Glomerular visceral epithelial cell (primary cell): ENCODE data around the gene SDR9C7.
A peak's percentile ranks its signal among the peaks of the same experiment; 100 is the strongest.
"Not testable (repeated sequence)": the region's sequence is repeated elsewhere in the genome, so short reads cannot be mapped to it uniquely, and the experiment has no call there.

Experiments
- DNase-seq: peaks from one replicate; pipeline ENCODE4 v3.0.0-alpha.2; 2016; ENCODE audit errors: extremely low spot score

Gene SDR9C7

DNA sequence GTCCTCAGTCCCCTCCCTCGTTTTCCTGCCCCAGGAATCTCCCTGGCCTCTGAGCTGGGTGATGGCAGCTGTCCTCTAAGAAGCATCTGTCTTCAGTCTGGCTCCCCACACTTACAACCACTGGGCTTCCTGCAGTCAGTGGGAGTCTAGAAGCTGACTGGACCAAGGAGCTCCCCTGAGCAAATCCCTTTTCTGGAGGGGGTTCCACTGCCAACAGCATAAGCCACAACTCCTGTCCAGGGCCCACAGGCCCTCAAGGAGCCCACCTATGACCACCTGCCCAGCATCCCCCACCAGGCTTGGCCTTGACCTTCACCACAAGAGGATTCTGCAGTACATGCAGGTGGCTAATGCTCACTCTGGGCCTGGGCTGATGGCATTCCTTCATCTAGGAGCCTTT lies 19.1 kb upstream of the SDR9C7 start:
- DNase-seq, result no peak

DNA sequence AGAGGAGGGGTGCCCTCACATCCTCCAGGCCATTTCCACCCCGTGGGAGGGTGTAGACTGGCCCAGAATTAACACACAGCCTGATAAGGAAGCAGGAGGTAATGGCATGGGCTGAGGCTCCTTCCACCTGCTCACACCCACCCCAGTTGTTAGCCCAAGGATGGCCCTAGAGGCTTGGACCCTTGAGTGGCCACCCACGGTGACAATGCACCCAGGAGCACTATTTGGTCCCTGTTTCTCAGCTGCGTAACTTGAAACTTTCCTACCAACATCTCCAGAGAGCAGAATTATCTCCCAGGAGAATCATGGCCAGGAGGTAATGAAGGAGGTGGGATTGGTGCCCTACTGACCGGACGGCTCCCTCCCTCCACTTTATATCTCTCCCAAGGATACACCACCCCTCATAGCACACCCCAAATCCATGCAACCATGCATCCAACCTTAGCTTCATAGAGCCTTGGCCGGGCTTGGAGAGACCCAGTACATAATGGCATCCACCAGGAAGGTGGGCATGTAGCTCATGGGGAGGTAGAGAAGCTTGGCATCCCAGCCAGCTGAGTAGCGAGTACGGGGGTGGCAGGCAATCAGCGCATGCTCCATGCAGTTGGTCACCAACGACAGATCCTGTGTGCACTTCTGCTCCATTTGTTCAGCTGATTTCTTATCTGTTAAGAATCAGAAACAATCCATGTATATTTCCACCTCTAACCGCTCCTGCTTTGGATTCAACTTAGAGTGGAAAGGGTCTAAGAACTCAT lies 17.6 kb upstream of the SDR9C7 start:
- no peak for DNase-seq

DNA sequence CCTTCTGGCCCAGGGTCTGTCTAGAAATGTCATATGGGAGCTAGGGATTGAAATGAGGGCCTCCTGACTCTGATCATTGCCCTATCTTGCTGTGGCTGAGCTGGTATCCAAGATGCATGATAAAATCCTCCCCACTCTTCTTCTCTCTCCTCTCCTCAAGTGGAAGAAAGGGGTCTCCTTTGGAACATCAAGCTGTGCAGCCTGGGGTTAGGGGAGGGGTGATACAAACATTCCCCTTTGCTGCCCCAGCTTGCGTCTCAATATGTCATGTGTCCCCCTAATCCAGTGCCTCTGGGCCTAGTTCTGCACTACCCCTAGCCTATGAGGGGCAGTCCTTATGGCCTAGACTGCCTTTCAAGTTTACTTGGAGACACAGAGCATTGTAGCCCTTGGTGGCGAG lies 14.7 kb upstream of the SDR9C7 start:
- DNase-seq, result no peak

DNA sequence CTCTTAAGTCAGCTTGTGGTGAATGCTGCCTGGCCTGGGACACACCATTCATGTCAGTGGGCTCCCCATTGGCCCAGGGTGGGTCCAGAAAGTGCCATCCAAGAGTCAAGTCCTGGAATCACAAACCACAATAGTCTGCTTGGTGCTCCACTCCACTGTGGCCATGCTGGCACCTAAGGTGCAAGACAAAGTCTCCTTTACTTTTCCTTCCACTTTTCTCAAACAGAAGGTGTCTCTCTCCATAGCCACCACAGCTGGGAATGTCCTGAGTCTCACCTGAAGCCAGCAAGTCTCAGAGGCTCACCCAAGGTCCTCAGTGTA lies 14.2 kb upstream of the SDR9C7 start:
- no peak for DNase-seq

DNA sequence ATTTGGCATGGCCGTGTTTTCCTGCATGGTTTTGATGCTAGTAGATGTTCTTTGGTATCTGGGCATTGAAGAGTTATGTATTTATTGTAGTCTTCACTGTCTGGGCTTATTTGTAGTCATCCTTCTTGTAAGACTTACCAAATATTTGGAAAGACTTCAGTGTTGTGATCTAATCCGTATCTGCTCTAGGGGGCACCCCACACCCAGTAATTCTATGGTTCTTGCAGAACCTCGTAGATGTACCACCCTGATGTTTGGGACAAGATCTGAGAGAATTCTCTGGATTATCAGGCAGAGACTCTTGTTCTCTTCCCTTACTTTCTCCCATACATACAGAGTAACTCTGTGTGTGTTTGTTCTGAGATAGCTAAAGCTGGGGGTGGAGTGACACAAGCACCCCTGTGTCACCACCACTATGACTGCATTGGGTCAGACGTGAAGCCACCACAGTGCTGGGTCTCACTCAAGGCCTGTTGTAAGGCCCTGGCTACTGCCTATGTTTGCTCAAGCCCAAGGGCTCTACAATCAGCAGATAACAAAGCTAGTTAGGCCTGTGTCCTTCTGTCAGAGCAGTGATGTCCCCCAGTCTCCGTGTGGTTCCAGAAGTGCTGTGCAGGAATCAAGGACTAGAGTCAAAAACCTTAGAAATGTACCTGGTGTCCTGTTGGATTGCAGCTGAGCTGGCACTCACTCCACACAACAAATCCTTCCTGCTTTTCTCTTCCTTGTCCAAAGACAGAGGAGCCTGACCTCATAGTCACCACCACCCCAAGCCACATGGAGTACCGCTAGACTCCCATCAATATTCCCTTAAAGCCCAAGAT lies 13.6 kb upstream of the SDR9C7 start:
- DNase-seq, result no peak

DNA sequence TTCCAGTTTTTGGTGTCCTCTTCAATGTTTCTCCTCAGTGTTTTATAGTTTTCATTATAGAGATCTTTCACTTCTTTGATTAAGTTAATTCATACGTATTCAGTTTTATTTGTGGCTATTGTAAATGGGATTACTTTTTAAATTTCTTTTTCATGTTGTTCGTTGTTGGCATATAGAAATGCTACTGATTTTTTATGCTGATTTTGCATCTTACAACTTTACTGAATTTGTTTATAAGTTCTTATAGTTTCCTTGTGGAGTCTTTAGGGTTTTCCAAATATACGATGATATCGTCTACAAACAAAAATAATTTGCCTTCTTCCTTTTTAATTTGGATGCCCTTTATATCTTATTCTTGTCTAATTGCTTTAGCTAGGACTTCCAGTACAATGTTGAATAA lies 9.7 kb upstream of the SDR9C7 start:
- no peak for DNase-seq

DNA sequence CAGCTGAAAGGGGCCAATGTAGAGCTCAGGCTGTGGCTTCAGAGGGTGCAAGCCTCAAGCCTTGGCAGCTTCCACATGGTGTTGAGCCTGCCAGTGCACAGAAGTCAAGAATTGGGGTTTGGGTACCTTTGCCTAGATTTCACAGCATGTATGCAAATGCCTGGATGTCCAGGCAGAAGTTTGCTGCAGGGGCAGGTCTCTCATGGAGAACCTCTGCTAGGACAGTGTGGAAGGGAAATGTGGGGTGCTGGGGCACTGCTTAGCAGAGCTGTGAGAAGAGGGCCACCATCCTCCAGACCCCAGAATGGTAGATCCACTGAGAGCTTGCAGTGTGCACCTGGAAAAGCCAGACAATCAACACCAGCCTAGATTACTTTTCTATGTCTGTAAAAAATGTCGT lies 9.2 kb upstream of the SDR9C7 start:
- not testable (repeated sequence) for DNase-seq

DNA sequence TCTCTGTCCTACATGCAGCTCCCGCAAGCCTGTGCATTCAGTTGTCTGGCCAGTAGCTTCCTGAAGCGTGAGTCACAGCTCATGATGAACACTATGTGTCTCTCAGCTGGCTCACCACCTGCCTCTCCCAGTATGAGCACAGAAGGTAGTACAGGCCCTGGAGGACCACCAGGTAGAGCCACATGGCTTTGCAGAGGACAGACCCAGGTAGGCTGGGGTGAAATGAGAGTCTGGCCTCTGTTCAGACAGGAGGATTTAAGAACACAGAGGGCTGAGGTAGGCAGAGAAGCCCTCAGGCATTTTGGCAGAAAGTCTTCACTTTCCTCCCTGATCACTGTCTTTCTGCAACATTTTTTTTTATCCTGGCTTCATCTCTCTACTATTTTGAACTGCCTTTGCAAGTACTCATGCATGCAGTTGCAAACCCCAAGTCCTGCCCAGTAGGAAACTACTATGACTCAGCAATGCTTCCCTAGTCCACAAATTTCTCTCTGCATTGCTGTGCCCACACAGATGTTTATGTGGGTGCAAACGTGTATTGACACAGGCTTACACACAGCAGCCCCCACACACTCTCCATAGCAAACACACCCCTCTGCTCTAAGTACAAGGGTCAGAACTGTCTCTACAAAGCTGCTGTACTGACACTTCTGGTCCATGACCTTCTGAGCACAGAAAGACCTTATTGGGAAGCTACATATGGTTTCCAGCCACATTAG lies 7.2 kb upstream of the SDR9C7 start:
- peak; percentile 61 for DNase-seq

DNA sequence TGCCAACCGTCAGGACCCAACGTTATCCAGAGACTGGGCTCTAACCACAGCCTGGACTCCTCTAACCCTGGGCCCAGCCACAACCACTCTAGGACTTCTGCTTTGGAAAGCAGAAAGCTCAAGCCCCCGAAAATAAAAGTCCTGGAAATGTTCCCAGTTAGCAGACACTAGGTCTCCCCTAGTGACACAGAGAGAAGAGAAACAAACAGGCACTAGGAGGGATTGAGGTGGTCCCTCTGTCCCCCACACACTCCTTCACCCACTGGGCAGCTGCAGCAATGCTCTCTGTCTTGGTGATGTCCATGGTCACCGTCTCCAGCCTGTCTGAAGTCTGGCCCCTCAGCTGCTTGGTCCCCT lies 6.7 kb upstream of the SDR9C7 start:
- not testable (repeated sequence) for DNase-seq

DNA sequence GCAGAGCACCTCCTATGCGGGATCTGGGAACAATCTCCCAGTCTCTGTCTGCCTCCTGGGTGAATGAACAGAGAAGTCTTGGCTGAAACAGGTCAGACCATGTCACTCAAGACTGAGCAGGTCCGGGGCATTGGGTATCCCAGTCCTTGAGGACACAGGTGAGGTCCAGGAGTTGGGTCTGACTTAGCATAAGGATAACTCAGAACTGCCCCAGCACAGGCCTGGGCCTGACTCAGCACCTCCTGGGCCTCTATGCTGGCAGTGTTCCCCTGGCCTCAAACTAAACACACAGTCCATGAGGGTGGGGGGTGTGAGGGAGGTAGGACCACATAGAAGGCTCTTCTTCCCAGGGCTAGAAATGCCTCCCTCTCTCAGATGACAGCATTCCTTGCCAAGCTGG lies 1.5 kb upstream of the SDR9C7 start:
- DNase-seq, result no peak

DNA sequence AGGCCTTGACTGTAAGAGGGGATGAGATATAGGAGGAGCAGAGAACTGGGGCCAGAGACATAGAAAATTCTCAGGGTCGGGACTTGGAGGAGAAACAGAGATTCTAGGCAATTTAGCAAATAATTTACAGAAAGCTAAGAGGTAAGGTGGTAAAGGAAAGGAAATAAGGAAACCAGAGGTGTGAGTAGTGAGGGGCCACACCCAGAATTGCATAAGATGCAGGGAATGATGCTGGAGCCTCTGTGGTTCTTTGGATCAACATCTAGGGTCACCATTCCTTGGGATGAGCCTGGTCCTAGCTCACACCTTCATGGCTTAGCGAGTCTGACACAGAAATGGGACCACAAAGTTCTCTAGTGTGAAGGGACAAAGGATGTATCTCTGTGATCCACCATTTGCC lies 949 bp upstream of the SDR9C7 start:
- no peak for DNase-seq

DNA sequence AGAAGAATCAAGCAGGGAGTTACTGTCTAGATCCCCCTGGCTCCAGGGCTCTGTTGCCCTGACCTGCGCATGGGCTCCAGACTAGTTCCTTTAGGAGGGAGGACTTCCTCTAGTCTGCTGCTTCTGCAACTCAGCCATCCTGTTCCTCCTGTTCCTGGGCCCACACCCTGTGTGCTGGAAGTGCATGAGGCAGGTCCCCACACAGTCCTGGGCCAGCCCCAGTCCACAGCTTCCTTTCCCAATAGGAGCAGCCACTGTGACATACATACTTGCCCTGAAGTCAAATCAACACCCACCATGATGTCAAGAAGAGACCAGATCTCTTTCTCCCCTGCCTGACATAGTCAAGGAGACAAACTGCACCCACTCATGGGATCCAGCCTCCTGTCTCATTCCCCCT lies 1.3 kb downstream of the SDR9C7 start:
- DNase-seq, result no peak

DNA sequence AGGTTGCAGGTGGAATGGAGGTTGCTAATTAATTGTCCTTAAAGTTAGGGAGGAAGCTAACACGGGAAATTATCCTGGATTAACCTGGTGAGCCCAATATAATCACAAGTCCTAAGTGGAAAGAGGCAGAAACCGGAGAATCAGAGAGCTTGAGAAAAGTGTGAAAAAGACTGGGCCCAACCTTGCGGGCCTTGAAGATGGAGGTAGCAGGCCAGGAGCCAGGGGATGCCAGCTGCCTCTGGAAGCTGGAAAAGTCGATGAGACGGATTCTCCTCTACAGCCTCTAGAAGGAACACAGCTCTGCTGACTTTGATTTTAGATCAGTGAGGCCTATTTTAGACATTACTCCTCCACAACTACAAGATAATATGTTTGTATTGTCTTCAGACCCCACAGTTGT lies 2.1 kb downstream of the SDR9C7 start:
- DNase-seq, result no peak

DNA sequence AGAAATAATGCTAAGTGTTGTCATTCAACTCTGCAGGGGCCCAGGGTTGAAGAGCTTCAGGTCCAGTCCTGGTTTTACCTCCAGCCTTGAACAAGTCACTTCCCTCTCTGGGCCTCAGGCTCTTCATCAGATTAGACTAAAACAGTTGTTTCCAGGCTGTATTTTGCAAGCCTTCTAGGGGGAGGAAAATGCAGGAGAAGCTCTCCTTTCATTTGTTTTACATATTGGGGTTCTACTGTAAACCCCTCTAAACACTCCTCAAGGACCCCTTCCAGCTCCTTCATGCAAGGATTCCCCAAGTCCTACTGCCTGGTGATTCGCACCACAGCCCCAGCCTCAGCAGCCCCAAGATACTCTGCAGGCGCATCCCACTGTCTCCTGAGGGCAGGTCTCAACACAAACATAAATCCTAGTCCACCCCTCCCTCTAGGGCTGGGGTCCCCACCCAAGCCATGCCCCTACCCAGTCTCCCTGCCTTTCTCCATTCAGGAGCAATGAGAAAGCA lies 2.7 kb downstream of the SDR9C7 start:
- peak; percentile 21 for DNase-seq

DNA sequence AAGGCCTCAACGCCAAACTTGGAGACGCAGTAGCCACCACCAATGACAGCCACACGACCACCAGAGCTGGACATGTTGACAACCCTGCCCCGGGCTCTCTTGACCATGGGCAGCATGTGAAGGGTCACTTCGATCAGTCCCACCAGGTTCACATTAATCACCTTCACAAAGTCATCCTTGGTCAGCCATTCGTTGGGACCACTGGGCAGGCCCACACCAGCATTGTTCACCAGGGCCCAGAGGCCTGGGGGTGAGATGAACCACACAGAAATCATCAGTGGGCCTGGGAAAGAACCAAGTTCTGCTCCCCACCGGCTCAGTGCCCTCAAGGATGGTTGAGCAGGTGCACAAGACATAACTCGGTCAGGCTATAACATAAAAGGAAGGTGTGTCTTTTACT lies 4.0 kb downstream of the SDR9C7 start:
- no peak for DNase-seq

DNA sequence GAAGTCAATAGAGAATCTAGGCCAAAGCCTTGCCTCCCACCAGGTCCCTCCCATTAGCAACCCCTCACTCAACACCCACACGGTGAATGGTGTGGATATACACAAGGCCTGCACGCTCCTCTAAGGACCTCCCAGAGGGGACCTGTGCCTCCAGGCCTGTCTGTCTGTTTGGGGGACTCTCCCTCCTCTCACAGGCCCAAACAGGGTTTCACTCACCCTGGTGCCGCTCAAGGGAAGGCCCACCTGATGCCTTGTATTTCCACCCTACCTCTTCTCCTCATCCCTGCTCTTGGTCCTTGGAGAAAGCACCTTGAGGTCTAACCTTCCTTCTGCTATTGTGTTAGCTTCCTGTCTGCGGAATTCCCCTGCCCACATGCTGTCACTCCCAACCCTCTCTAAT lies 4.4 kb downstream of the SDR9C7 start:
- no peak for DNase-seq

DNA sequence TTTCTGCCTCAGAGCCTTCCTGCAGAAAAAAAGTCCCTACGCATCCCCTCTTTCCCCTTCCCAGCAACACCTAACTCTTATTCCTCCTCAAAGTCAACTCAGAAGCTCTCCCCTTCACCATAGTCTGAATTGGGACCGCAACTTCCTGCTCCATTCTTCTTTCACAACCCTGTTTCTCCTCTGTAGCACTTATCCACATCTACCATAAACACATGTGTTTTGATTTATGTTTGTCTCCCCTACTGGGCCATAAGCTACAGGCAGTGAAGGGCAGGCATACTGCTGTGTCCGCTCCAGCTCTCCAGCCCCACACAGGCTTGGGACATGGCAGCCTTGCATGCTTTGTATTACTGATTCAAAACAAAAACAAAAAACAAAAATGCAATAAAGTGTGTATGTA lies 5.9 kb downstream of the SDR9C7 start:
- no peak for DNase-seq

DNA sequence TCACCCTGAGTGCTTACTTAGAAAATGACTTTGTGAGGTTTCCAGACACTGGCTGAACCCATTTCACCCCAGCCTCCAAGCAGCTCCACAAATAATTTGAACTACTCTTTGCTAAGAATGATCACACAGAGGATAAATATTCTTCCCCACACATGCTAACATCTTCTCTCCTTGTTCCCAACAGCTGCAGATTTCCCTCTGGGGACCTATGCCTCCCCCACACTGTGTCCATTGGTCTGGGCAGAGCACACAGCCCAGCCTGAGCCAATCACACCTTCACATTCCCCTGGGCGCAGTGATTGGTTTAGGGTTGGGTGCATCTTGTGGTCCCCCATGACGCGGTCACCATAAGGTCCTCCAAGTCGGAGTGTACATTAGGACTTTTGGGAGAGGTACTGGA lies 6.9 kb downstream of the SDR9C7 start:
- DNase-seq, result no peak

DNA sequence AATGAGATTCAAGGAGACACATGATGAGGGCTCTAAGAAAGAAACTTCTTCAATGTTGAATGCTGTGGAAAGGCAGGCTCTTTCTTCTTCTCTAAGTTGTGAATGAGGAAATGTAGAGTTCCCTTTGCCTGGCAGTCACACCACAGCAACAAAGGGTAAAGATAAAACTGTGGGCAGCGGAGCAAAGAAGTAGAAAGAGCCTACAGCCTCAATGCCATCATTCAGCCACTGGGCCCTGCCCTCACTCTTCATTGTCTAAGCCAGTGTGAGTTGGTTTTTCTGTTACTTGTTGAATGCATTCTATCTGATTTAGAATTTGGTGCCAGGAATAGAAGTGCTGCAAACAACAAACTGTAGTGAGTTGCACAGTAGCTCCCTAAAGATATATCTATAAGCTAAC lies 12.2 kb downstream of the SDR9C7 start:
- no peak for DNase-seq

DNA sequence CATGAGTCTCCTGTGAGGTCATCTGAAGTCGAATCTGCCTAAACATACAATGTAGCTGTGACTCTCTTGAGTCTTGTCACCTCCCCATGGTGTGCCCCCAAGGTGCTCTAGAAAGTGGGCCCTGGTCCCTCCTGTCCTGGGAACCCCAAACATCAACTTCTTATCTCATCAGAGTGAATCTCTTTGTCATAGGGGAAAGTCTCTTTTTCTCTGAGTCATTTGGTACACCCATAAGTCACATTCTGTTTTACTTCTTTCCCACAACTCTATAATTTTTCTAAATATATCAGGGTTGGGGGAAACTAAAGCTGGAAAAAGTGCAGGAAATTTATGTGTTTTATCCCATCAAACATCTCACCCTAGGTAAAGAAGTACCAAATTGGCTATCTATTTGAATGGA lies 12.9 kb downstream of the SDR9C7 start:
- DNase-seq, result no peak

DNA sequence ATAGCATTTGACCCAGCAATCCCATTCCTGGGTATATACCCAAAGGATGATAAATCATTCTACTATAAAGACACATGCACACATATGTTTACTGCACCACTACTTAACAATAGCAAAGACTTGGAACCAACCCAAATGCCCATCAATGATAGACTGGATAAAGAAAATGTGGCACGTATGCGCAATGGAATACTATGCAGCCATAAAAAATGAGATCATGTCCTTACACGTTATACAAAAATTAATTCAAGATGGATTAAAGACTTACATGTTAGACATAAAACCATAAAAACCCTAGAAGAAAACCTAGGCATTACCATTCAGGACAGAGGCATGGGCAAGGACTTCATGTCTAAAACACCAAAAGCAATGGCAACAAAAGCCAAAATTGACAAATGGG lies 16.1 kb downstream of the SDR9C7 start:
- not testable (repeated sequence) for DNase-seq

DNA sequence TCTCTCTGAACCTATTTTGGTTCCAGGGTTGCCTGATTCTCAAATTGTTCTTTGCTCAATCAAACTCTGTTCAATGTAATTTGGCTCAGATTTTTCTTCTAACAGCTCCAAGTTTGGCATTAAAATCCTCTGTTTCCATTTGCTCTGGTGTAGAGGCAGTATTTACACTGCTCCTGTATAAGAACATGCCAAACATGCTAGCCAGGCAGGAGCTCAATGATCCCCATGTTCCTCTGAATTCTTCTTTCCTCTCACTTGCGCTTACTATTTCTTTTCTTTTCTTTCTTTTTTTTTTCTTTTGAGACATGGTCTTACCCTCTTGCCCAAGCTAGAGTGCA lies 17.2 kb downstream of the SDR9C7 start:
- DNase-seq, result no peak
